Measurements from ENCODE around the gene PLEKHS1. TPM values are rescaled to one million over a fixed set of nuclear protein-coding genes. Genes with fewer than 3 reads are reported as not detected.
A peak's percentile ranks its signal among the peaks of the same experiment; 100 is the strongest.

The PLEKHS1 gene
- 10 to 100 TPM in 1 of 2 donors, under 1 TPM in 1; 0.84 to 13.3 TPM for total RNA-seq

- H3K27ac ChIP-seq = peak within 1 kb of the TSS; percentile 78
- peaks cover 20% of the 10 kb centered on the region for H3K4me1 ChIP-seq
- TF ChIP-seq CTCF (IDR thresholded peaks at IDR 0.05) = no peak
- H3K36me3 ChIP-seq = no peaks in the 10 kb centered on the region
- no peak within 1 kb of the TSS for H3K4me3 ChIP-seq
- H3K9ac ChIP-seq (ENCODE audit: low read depth in 2 of 2, low read length in 2 of 2) = peak within 1 kb of the TSS in 1 of 2 donors; percentile 52
- intact Hi-C loops (cut with DNase I) = no loop called here
- no peaks in the 10 kb centered on the region for H3K9me3 ChIP-seq
- no peaks in the 10 kb centered on the region for H3K27me3 ChIP-seq
- DNase-seq = no peak
Observed at GRCh38 chr10:113751181-113751732, at the start of gene PLEKHS1. Gene PLEKHS1 (plus strand): TSS chr10:113751682. CDS start chr10:113755278, 3,596 bp downstream.

GRCh38 chr10:113704637-113705343, 46.7 kb upstream of the PLEKHS1 start:
- Histone ChIP-seq H3K9ac (ENCODE audit: low read depth in 2 of 2, low read length in 2 of 2) (no peak overlapping the region), H3K9me3 (no peaks in the 10 kb centered on the region), H3K27me3 (no peaks in the 10 kb centered on the region), H3K27ac (no peak overlapping the region), H3K36me3 (no peaks in the 10 kb centered on the region), H3K4me1 (no peaks in the 10 kb centered on the region), H3K4me3 (no peak overlapping the region)
- DNase-seq = peak; percentile 29
- intact Hi-C loops (cut with DNase I) = loop anchor here (2.0 to 10.0 kb wide), 3 partner anchors 90 to 398 kb away; partner anchors contain the start of genes DCLRE1A and NHLRC2
- peak; percentile 41 for TF ChIP-seq CTCF (IDR thresholded peaks at IDR 0.05)

- no peaks in the 10 kb centered on the region for H3K36me3 ChIP-seq
- H3K9me3 ChIP-seq = no peaks in the 10 kb centered on the region
- no peak for TF ChIP-seq CTCF (IDR thresholded peaks at IDR 0.05)
- no peak for DNase-seq
- intact Hi-C loops (cut with DNase I) = loop anchor here (2.0 to 10.0 kb wide), 3 partner anchors 90 to 398 kb away; partner anchors contain the start of genes DCLRE1A and NHLRC2
- H3K27me3 ChIP-seq = no peaks in the 10 kb centered on the region
- no peak overlapping the region for H3K9ac ChIP-seq (ENCODE audit: low read depth in 2 of 2, low read length in 2 of 2)
- H3K27ac ChIP-seq = no peak overlapping the region
- H3K4me1 ChIP-seq = no peaks in the 10 kb centered on the region
- no peak overlapping the region for H3K4me3 ChIP-seq
Observed at GRCh38 chr10:113705344-113705652, 46.2 kb upstream of the PLEKHS1 start.

GRCh38 chr10:113706623-113707022, 44.9 kb upstream of the PLEKHS1 start:
- TF ChIP-seq CTCF (IDR thresholded peaks at IDR 0.05) = no peak
- intact Hi-C loops (cut with DNase I) = loop anchor here (10.0 kb wide), 2 partner anchors 88 to 148 kb away; partner anchors contain the start of genes DCLRE1A and NHLRC2
- no peaks in the 10 kb centered on the region for H3K9me3 ChIP-seq

GRCh38 chr10:113708640-113709039, 42.8 kb upstream of the PLEKHS1 start:
- DNase-seq = no peak
- H3K4me1 ChIP-seq = no peaks in the 10 kb centered on the region
- intact Hi-C loops (cut with DNase I) = loop anchor here (10.0 kb wide), 2 partner anchors 86 to 146 kb away; partner anchors contain the start of genes DCLRE1A and NHLRC2
- H3K4me3 ChIP-seq = no peak overlapping the region
- H3K36me3 ChIP-seq = no peaks in the 10 kb centered on the region
- no peak overlapping the region for H3K27ac ChIP-seq
- H3K9ac ChIP-seq (ENCODE audit: low read depth in 2 of 2, low read length in 2 of 2) = no peak overlapping the region
- no peak for TF ChIP-seq CTCF (IDR thresholded peaks at IDR 0.05)
- no peaks in the 10 kb centered on the region for H3K9me3 ChIP-seq
- H3K27me3 ChIP-seq = no peaks in the 10 kb centered on the region

More at GRCh38 chr10:113706623-113707022, 44.9 kb upstream of the PLEKHS1 start:
- Histone ChIP-seq H3K4me3 (no peak overlapping the region), H3K27me3 (no peaks in the 10 kb centered on the region), H3K36me3 (no peaks in the 10 kb centered on the region), H3K9ac (ENCODE audit: low read depth in 2 of 2, low read length in 2 of 2) (no peak overlapping the region), H3K27ac (no peak overlapping the region), H3K4me1 (no peaks in the 10 kb centered on the region)
- DNase-seq = no peak

Measured in colonic mucosa (tissue), 4 donors.